Small intestine (tissue), 7 donors: ENCODE results near the gene CLEC18B. TPM values are rescaled to one million over a fixed set of nuclear protein-coding genes. Genes with fewer than 3 reads are reported as not detected.
"Not testable (repeated sequence)": the region's sequence is repeated elsewhere in the genome, so short reads cannot be mapped to it uniquely, and the experiment has no call there.

ENCODE experiments used
- DNase-seq, 2 donors: peaks; one replicate each; pipeline versions ENCODE4 v3.0.0 to v3.0.0-alpha.2; 2013
- FAIRE-seq: peaks from 2 replicates; lab custom pipeline; 2012; peaks lifted over from hg19 to GRCh38; lab: Jason Lieb, UNC
- H3K27ac ChIP-seq, 3 donors: one replicate each; pipeline ENCODE4 v1.5.1; 2013; ENCODE audit warnings: low read length in 2 of 3, mild to moderate bottlenecking in 2 of 3, control low read depth in 1 of 3, inconsistent platforms in 1 of 3, low read depth in 1 of 3, moderate library complexity in 1 of 3
- H3K27me3 ChIP-seq, 3 donors: one replicate each; pipeline ENCODE4 v1.6.1; 2013; ENCODE audit warnings: low read length in 3 of 3, inconsistent platforms in 1 of 3; ENCODE audit not compliant: control insufficient read depth in 3 of 3, insufficient read depth in 3 of 3
- H3K36me3 ChIP-seq, 3 donors: one replicate each; pipeline ENCODE4 v1.6.1; 2013; ENCODE audit warnings: low read length in 3 of 3, inconsistent platforms in 1 of 3, low read depth in 1 of 3, mild to moderate bottlenecking in 1 of 3, moderate library complexity in 1 of 3; ENCODE audit not compliant: control insufficient read depth in 3 of 3, insufficient read depth in 2 of 3
- H3K4me1 ChIP-seq, 3 donors: one replicate each; pipeline ENCODE4 v1.6.1; 2013; ENCODE audit warnings: low read length in 2 of 3, inconsistent platforms in 1 of 3, low read depth in 1 of 3, mild to moderate bottlenecking in 1 of 3, moderate library complexity in 1 of 3; ENCODE audit not compliant: control insufficient read depth in 3 of 3, insufficient read depth in 2 of 3
- H3K4me3 ChIP-seq, 3 donors: one replicate each; pipeline ENCODE4 v1.5.1; 2013; ENCODE audit warnings: low read length in 3 of 3, control low read depth in 1 of 3, inconsistent platforms in 1 of 3, low read depth in 1 of 3, mild to moderate bottlenecking in 1 of 3, moderate library complexity in 1 of 3
- H3K9me3 ChIP-seq, 2 donors: one replicate each; pipeline ENCODE4 v1.6.1; 2013; ENCODE audit warnings: low read depth in 1 of 2, low read length in 1 of 2; ENCODE audit not compliant: control insufficient read depth in 2 of 2, insufficient read depth in 1 of 2
- WGBS, 3 donors: extraction: QIAGEN DNeasy Blood & Tissue Kit; methylation state at CpG; one replicate each; pipeline ENCODE4 v1.1.7; 2013; 5-methylcytosine and 5-hydroxymethylcytosine counted together
- polyA plus RNA-seq, 4 donors: library from polyadenylated mRNA; stranded (reverse) in 3 of 4; unstranded in 1 of 4; fragments of 200-250 nt in 3 of 4; fragments of 120-200 nt in 1 of 4; gene quantifications; one replicate each; pipeline versions ENCODE4 v1.2.1 to v1.2.3, GENCODE V29; 2013
- donor health status: healthy with polysubstance abuse.
- donor health status: control.
- donor health status: control.
- donor health status: Bipolar disorder and iron deficiency.
- donor health status: healthy.

The CLEC18B gene
- polyA plus RNA-seq, 4 donors: 0.92 to 4.5 (median 1.4) TPM

- H3K9me3 ChIP-seq, H3K4me1 ChIP-seq, FAIRE-seq, DNase-seq, H3K27ac ChIP-seq, H3K4me3 ChIP-seq, H3K27me3 ChIP-seq, H3K36me3 ChIP-seq: not testable (repeated sequence)
- 84 to 88% (median 86%) methylated on average over 7 of the region's 7 CpGs for WGBS, 3 donors
Observed at GRCh38 chr16:74413920-74414319, 7.4 kb downstream of the CLEC18B start.

- not testable (repeated sequence) for H3K9me3 ChIP-seq, H3K4me3 ChIP-seq, DNase-seq, H3K27ac ChIP-seq, H3K36me3 ChIP-seq, H3K4me1 ChIP-seq, H3K27me3 ChIP-seq, FAIRE-seq
- 87 to 91% (median 87%) methylated on average over 8 to 9 of the region's 9 CpGs for WGBS, 3 donors
Observed at GRCh38 chr16:74413485-74413884, 7.8 kb downstream of the CLEC18B start.

GRCh38 chr16:74412775-74413390, 8.4 kb downstream of the CLEC18B start:
- not testable (repeated sequence) for DNase-seq, FAIRE-seq, H3K27me3 ChIP-seq, H3K4me1 ChIP-seq, H3K9me3 ChIP-seq, H3K36me3 ChIP-seq, H3K27ac ChIP-seq, H3K4me3 ChIP-seq
- 78 to 90% (median 85%) methylated on average over 6 to 8 of the region's 10 CpGs for WGBS, 3 donors

- not testable (repeated sequence) for DNase-seq, H3K4me1 ChIP-seq, H3K27me3 ChIP-seq, FAIRE-seq, H3K27ac ChIP-seq, H3K4me3 ChIP-seq, H3K36me3 ChIP-seq, H3K9me3 ChIP-seq
- 71 to 76% (median 71%) methylated on average over 5 of the region's 13 CpGs for WGBS, 3 donors
Observed at GRCh38 chr16:74412138-74412774, 9.0 kb downstream of the CLEC18B start.

- WGBS, 3 donors: 81 to 89% (median 87%) methylated on average over 7 to 9 of the region's 9 CpGs
- H3K27me3 ChIP-seq, H3K27ac ChIP-seq, H3K4me3 ChIP-seq, H3K4me1 ChIP-seq, DNase-seq, H3K9me3 ChIP-seq, FAIRE-seq, H3K36me3 ChIP-seq: not testable (repeated sequence)
Observed at GRCh38 chr16:74410981-74411380, 10.3 kb downstream of the CLEC18B start.

GRCh38 chr16:74410057-74410957, 11.0 kb downstream of the CLEC18B start:
- not testable (repeated sequence) for H3K27me3 ChIP-seq, FAIRE-seq, DNase-seq, H3K36me3 ChIP-seq, H3K27ac ChIP-seq, H3K4me3 ChIP-seq, H3K9me3 ChIP-seq, H3K4me1 ChIP-seq
- 80 to 84% (median 81%) methylated on average over 8 to 9 of the region's 18 CpGs for WGBS, 3 donors

- DNase-seq, H3K36me3 ChIP-seq, H3K27ac ChIP-seq, H3K27me3 ChIP-seq, FAIRE-seq, H3K4me3 ChIP-seq, H3K4me1 ChIP-seq, H3K9me3 ChIP-seq: not testable (repeated sequence)
- WGBS, 3 donors: 88 to 96% (median 91%) methylated on average over 8 to 12 of the region's 15 CpGs
Observed at GRCh38 chr16:74409185-74409981, 11.9 kb downstream of the CLEC18B start.

- 22 to 31% (median 23%) methylated on average over 12 to 16 of the region's 23 CpGs for WGBS, 3 donors
- H3K4me1 ChIP-seq, FAIRE-seq, H3K9me3 ChIP-seq, H3K36me3 ChIP-seq, H3K27me3 ChIP-seq: not testable (repeated sequence)
- DNase-seq: peak in 1 of 2 donors; percentile 57
- peak overlapping the region in 1 of 3 donors; percentile 70 for H3K27ac ChIP-seq
- H3K4me3 ChIP-seq: peak overlapping the region in 2 of 3 donors; percentile 2 to 32
Observed at GRCh38 chr16:74407362-74407705, 13.9 kb downstream of the CLEC18B start.
